ENCODE data around the gene SPATA7. TPM values are rescaled to one million over a fixed set of nuclear protein-coding genes. Genes with fewer than 3 reads are reported as not detected.
"Not testable (repeated sequence)": the region's sequence is repeated elsewhere in the genome, so short reads cannot be mapped to it uniquely, and the experiment has no call there.

Gene SPATA7
- total RNA-seq, 1 experiment from 2014 or later, result 29.4 TPM

DNA sequence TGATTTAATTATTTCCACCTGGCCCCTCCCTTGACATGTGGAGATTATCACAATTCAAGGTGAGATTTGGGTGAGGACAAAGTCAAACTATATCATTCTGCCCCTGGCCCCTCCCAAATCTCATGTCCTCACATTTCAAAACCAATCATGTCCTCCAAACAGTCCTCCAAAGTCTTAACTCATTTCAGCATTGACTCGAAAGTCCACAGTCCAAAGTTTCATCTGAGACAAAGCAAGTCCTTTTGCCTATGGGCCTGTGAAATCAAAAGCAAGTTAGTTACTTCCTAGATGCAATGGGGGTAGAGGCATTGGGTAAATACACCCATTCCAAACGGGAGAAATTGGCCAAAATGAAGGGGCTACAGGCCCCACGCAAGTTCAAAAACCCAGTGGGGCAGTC, 31.1 kb upstream of the SPATA7 start:
- H4K20me1 ChIP-seq (ENCODE audit: insufficient read depth, low read depth, low read length), result no peaks in the 10 kb centered on the region
- DNase-seq, result no peak
- H3K79me2 ChIP-seq (ENCODE audit: low read length), result no peaks in the 10 kb centered on the region
- H3K4me1 ChIP-seq (ENCODE audit: low read length), result no peaks in the 10 kb centered on the region
- H2AFZ ChIP-seq (ENCODE audit: low read length), result no peak overlapping the region
- no peaks in the 10 kb centered on the region for H3K9me3 ChIP-seq (ENCODE audit: low read length)
- peaks cover 7% of the 10 kb centered on the region; the same call in 1 of the 2 replicates for H3K27me3 ChIP-seq (ENCODE audit: low read length)
- H3K36me3 ChIP-seq (ENCODE audit: insufficient read depth, low read length), result no peaks in the 10 kb centered on the region
- H3K9me2 ChIP-seq (replicated peaks; ENCODE audit: insufficient read depth, low read length), result no peaks in the 10 kb centered on the region
- no peak overlapping the region for H3K4me3 ChIP-seq (ENCODE audit: low read length)
- no peak overlapping the region for H3K9ac ChIP-seq (ENCODE audit: low read length)
- H3K27ac ChIP-seq (ENCODE audit: low read length), result no peak overlapping the region
- no peak overlapping the region for H3K4me2 ChIP-seq (ENCODE audit: low read depth, low read length, poor library complexity, severe bottlenecking)

DNA sequence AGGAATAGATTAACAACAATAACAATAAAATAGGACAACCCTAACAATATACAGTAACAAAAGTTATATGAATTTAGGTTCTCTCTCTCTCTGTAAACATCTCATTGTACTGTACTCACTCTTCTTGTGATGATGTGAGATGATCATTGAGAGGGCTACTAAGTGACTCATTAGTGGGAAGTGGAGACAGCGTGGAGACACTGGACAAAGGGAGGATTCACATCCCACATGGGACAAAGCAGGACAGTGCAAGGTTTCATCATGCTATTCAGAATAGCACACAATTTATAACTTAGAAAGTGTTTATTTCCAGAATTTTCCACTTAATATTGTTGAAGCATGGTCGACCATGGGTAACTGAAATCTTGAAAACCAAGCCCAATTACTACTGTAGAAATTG, 26.0 kb upstream of the SPATA7 start:
- H3K4me2 ChIP-seq (ENCODE audit: low read depth, low read length, poor library complexity, severe bottlenecking), result no peak overlapping the region
- DNase-seq, result no peak
- no peaks in the 10 kb centered on the region for H3K79me2 ChIP-seq (ENCODE audit: low read length)
- H3K9me2 ChIP-seq (replicated peaks; ENCODE audit: insufficient read depth, low read length), result no peaks in the 10 kb centered on the region
- no peak overlapping the region for H3K9ac ChIP-seq (ENCODE audit: low read length)
- no peaks in the 10 kb centered on the region for H3K4me1 ChIP-seq (ENCODE audit: low read length)
- H3K36me3 ChIP-seq (ENCODE audit: insufficient read depth, low read length), result no peaks in the 10 kb centered on the region
- H3K4me3 ChIP-seq (ENCODE audit: low read length), result no peak overlapping the region
- H4K20me1 ChIP-seq (ENCODE audit: insufficient read depth, low read depth, low read length), result no peaks in the 10 kb centered on the region
- peaks cover 9% of the 10 kb centered on the region; the same call in 1 of the 2 replicates for H3K27me3 ChIP-seq (ENCODE audit: low read length)
- H3K9me3 ChIP-seq (ENCODE audit: low read length), result no peaks in the 10 kb centered on the region
- H2AFZ ChIP-seq (ENCODE audit: low read length), result no peak overlapping the region
- H3K27ac ChIP-seq (ENCODE audit: low read length), result no peak overlapping the region

DNA sequence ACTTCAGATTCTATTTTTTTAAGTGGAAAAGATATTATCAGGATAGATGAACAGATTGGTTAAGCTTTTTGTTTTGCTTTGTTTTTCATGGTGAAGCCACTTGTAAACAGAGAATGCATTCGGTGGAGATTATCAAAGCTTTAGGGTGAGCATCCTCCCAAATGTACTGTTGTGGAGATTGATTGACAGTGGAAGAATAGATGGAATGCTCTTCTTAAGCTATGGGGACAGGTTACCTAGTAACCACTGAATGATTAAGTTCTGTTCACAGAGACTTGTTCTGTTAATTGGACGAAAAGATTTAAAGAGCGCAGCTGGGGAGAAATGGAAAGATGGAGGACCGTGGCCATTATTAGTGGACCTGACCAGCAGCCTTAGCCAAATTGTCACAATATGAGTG, 21.8 kb upstream of the SPATA7 start:
- no peak overlapping the region for H3K27ac ChIP-seq (ENCODE audit: low read length)
- no peak for DNase-seq

GRCh38 chr14:88364710-88365413, 20.6 kb upstream of the SPATA7 start:
- H3K9me3 ChIP-seq (ENCODE audit: low read length), result no peaks in the 10 kb centered on the region
- no peak overlapping the region for H3K27ac ChIP-seq (ENCODE audit: low read length)
- no peaks in the 10 kb centered on the region for H4K20me1 ChIP-seq (ENCODE audit: insufficient read depth, low read depth, low read length)
- no peak overlapping the region for H2AFZ ChIP-seq (ENCODE audit: low read length)
- no peaks in the 10 kb centered on the region for H3K36me3 ChIP-seq (ENCODE audit: insufficient read depth, low read length)
- H3K4me2 ChIP-seq (ENCODE audit: low read depth, low read length, poor library complexity, severe bottlenecking), result no peak overlapping the region
- H3K79me2 ChIP-seq (ENCODE audit: low read length), result no peaks in the 10 kb centered on the region
- no peaks in the 10 kb centered on the region for H3K4me1 ChIP-seq (ENCODE audit: low read length)
- H3K9me2 ChIP-seq (replicated peaks; ENCODE audit: insufficient read depth, low read length), result no peaks in the 10 kb centered on the region
- H3K27me3 ChIP-seq (ENCODE audit: low read length), result peaks cover 2% of the 10 kb centered on the region; the same call in 1 of the 2 replicates
- no peak overlapping the region for H3K4me3 ChIP-seq (ENCODE audit: low read length)
- DNase-seq, result no peak
- H3K9ac ChIP-seq (ENCODE audit: low read length), result no peak overlapping the region

More for the DNA sequence above, 21.8 kb upstream of the SPATA7 start:
- Histone ChIP-seq H2AFZ (ENCODE audit: low read length) (no peak overlapping the region), H3K9me3 (ENCODE audit: low read length) (no peaks in the 10 kb centered on the region), H4K20me1 (ENCODE audit: insufficient read depth, low read depth, low read length) (no peaks in the 10 kb centered on the region), H3K36me3 (ENCODE audit: insufficient read depth, low read length) (no peaks in the 10 kb centered on the region), H3K4me3 (ENCODE audit: low read length) (no peak overlapping the region), H3K4me2 (ENCODE audit: low read depth, low read length, poor library complexity, severe bottlenecking) (no peak overlapping the region), H3K9me2 (replicated peaks; ENCODE audit: insufficient read depth, low read length) (no peaks in the 10 kb centered on the region), H3K27me3 (ENCODE audit: low read length) (peaks cover 2% of the 10 kb centered on the region; the same call in 1 of the 2 replicates), H3K79me2 (ENCODE audit: low read length) (no peaks in the 10 kb centered on the region), H3K4me1 (ENCODE audit: low read length) (no peaks in the 10 kb centered on the region), H3K9ac (ENCODE audit: low read length) (no peak overlapping the region)

DNA sequence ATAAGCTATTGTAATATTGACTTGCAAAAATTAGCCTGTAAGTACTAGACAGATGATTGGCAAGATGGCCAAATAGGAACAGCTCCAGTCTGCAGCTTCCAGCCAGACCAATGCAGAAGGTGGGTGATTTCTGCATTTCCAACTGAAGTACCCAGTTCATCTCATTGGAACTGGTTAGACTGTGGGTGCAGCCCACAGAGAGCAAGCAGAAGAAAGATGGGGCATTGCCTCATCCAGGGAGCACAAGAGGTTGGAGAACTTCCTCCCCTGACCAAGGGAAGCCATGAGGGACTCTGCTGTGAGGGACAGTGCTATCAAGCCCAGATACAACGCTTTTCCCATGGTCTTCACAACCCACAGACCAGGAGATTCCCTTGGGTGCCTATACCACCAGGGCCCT, 16.0 kb upstream of the SPATA7 start:
- no peaks in the 10 kb centered on the region for H4K20me1 ChIP-seq (ENCODE audit: insufficient read depth, low read depth, low read length)
- H3K4me3 ChIP-seq (ENCODE audit: low read length), result no peak overlapping the region
- DNase-seq, result no peak
- no peak overlapping the region for H3K9ac ChIP-seq (ENCODE audit: low read length)
- no peaks in the 10 kb centered on the region for H3K79me2 ChIP-seq (ENCODE audit: low read length)
- H3K4me2 ChIP-seq (ENCODE audit: low read depth, low read length, poor library complexity, severe bottlenecking), result no peak overlapping the region
- H3K27me3 ChIP-seq (ENCODE audit: low read length), result no peaks in the 10 kb centered on the region
- H2AFZ ChIP-seq (ENCODE audit: low read length), result no peak overlapping the region
- H3K9me3 ChIP-seq (ENCODE audit: low read length), result no peaks in the 10 kb centered on the region
- H3K9me2 ChIP-seq (replicated peaks; ENCODE audit: insufficient read depth, low read length), result no peaks in the 10 kb centered on the region
- H3K27ac ChIP-seq (ENCODE audit: low read length), result no peak overlapping the region
- H3K36me3 ChIP-seq (ENCODE audit: insufficient read depth, low read length), result no peaks in the 10 kb centered on the region
- no peaks in the 10 kb centered on the region for H3K4me1 ChIP-seq (ENCODE audit: low read length)

GRCh38 chr14:88379706-88380343, 5.6 kb upstream of the SPATA7 start:
- no peaks in the 10 kb centered on the region for H3K79me2 ChIP-seq (ENCODE audit: low read length)
- no peaks in the 10 kb centered on the region for H3K9me3 ChIP-seq (ENCODE audit: low read length)
- DNase-seq, result no peak
- peaks cover 4% of the 10 kb centered on the region for H3K4me1 ChIP-seq (ENCODE audit: low read length)
- H3K4me3 ChIP-seq (ENCODE audit: low read length), result no peak overlapping the region
- no peaks in the 10 kb centered on the region for H3K36me3 ChIP-seq (ENCODE audit: insufficient read depth, low read length)
- no peak overlapping the region for H3K9ac ChIP-seq (ENCODE audit: low read length)
- H3K27me3 ChIP-seq (ENCODE audit: low read length), result no peaks in the 10 kb centered on the region
- no peak overlapping the region for H3K27ac ChIP-seq (ENCODE audit: low read length)
- H3K4me2 ChIP-seq (ENCODE audit: low read depth, low read length, poor library complexity, severe bottlenecking), result no peak overlapping the region
- no peaks in the 10 kb centered on the region for H4K20me1 ChIP-seq (ENCODE audit: insufficient read depth, low read depth, low read length)
- H3K9me2 ChIP-seq (replicated peaks; ENCODE audit: insufficient read depth, low read length), result no peaks in the 10 kb centered on the region
- H2AFZ ChIP-seq (ENCODE audit: low read length), result no peak overlapping the region

DNA sequence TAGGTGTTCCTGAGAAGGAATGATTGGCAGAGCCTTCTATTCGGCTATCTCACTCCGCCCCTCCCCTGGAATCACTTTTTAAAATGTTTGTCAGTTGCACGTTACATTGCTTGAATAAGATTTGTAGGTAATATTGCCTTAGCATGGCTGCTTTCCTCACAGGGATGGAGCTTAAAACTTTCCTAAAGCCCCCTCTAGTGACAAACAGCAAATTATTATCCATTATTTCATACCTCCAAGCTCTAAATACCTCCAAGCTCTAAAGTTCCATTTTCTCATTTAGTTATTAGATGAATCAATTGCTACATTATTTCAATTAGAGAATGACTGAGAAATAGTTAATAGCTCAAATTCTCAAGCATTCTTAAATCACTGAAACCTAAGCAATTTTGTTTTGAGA, 5.1 kb upstream of the SPATA7 start:
- Histone ChIP-seq H2AFZ (ENCODE audit: low read length) (no peak overlapping the region), H3K36me3 (ENCODE audit: insufficient read depth, low read length) (no peaks in the 10 kb centered on the region), H3K9ac (ENCODE audit: low read length) (no peak overlapping the region), H4K20me1 (ENCODE audit: insufficient read depth, low read depth, low read length) (no peaks in the 10 kb centered on the region), H3K4me3 (ENCODE audit: low read length) (no peak overlapping the region), H3K27me3 (ENCODE audit: low read length) (no peaks in the 10 kb centered on the region), H3K27ac (ENCODE audit: low read length) (no peak overlapping the region), H3K79me2 (ENCODE audit: low read length) (no peaks in the 10 kb centered on the region), H3K4me1 (ENCODE audit: low read length) (peaks cover 7% of the 10 kb centered on the region), H3K4me2 (ENCODE audit: low read depth, low read length, poor library complexity, severe bottlenecking) (no peak overlapping the region), H3K9me3 (ENCODE audit: low read length) (no peaks in the 10 kb centered on the region), H3K9me2 (replicated peaks; ENCODE audit: insufficient read depth, low read length) (no peaks in the 10 kb centered on the region)
- DNase-seq, result peak; percentile 59

GRCh38 chr14:88381634-88382033, 3.8 kb upstream of the SPATA7 start:
- not testable (repeated sequence) for H2AFZ ChIP-seq (ENCODE audit: low read length); H3K9me2 ChIP-seq (replicated peaks; ENCODE audit: insufficient read depth, low read length); H3K9ac ChIP-seq (ENCODE audit: low read length); H3K79me2 ChIP-seq (ENCODE audit: low read length); H3K4me3 ChIP-seq (ENCODE audit: low read length); H3K9me3 ChIP-seq (ENCODE audit: low read length); H3K36me3 ChIP-seq (ENCODE audit: insufficient read depth, low read length); H3K27me3 ChIP-seq (ENCODE audit: low read length); H4K20me1 ChIP-seq (ENCODE audit: insufficient read depth, low read depth, low read length); H3K4me2 ChIP-seq (ENCODE audit: low read depth, low read length, poor library complexity, severe bottlenecking); H3K27ac ChIP-seq (ENCODE audit: low read length); DNase-seq
- peaks cover 14% of the 10 kb centered on the region for H3K4me1 ChIP-seq (ENCODE audit: low read length)
